Chondrocyte (in vitro differentiated cells): Measurements from ENCODE around the gene LRR1. TPM values are rescaled to one million over a fixed set of nuclear protein-coding genes. Genes with fewer than 3 reads are reported as not detected.

Source experiments
- DNase-seq: peaks from one replicate; pipeline ENCODE4 v3.0.0; 2021; ENCODE audit warnings: mixed read lengths, low spot score
- H3K27ac Mint-ChIP-seq: one replicate; pipeline ENCODE4 v1.8.0; 2021; ENCODE audit warnings: mild to moderate bottlenecking, moderate library complexity, mixed read lengths; ENCODE audit not compliant: unreplicated experiment
- H3K27me3 Mint-ChIP-seq: 2 replicates; pipeline ENCODE4 v1.8.0; 2021; ENCODE audit warnings: low read depth, mixed read lengths
- H3K36me3 Mint-ChIP-seq: 2 replicates; pipeline ENCODE4 v1.8.0; 2021; ENCODE audit warnings: low read depth, mixed read lengths
- H3K4me1 Mint-ChIP-seq: 2 replicates; pipeline ENCODE4 v1.8.0; 2021; ENCODE audit warnings: low read depth, mild to moderate bottlenecking, mixed read lengths
- H3K4me3 Mint-ChIP-seq: one replicate; pipeline ENCODE4 v1.8.0; 2021; ENCODE audit warnings: mild to moderate bottlenecking, moderate library complexity, mixed read lengths; ENCODE audit not compliant: unreplicated experiment
- H3K9me3 Mint-ChIP-seq: 2 replicates; pipeline ENCODE4 v1.8.0; 2021; ENCODE audit warnings: low read depth, mixed read lengths
- total RNA-seq: library from RNA; stranded (reverse); gene quantifications from 3 replicates; pipeline ENCODE4 v1.2.1, GENCODE V29; 2021
- TF ChIP-seq, protein P1 (sequence below): fragments of 200-600 bp; sonication (generic); IDR thresholded peaks from 2 replicates; pipeline ENCODE4 v1.5.0; 2021; ENCODE audit warnings: antibody characterized with exemption, mild to moderate bottlenecking, moderate library complexity

Gene LRR1
- total RNA-seq, 1 donor from 2014 or later, result 11.6 TPM

DNA sequence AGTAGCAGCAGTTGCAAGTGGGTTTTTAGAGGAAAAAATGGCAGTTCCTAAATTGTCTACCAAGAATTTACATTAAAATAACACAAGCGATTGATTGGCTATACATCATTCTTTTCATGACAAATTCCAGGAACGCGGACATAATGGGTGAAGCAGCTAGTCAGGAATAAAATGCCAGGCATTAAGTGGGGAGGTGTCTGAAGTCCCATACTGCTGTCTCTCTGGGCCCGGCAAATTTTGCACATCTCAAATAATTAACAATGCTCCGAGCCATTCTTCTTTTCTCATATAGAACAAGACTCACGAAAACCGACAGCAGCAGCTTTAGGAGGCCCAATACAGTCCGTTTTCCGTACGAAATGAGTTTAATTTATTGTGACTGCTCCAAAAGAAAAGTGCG is 21.0 kb downstream of the LRR1 start:
- Mint-ChIP-seq H3K4me1 (peaks cover 55% of the 10 kb centered on the region), H3K36me3 (peaks cover 14% of the 10 kb centered on the region), H3K4me3 (peak overlapping the region; percentile 97), H3K27ac (peak overlapping the region; percentile 95), H3K9me3 (no peaks in the 10 kb centered on the region), H3K27me3 (no peaks in the 10 kb centered on the region)
- TF ChIP-seq, protein P1, sequence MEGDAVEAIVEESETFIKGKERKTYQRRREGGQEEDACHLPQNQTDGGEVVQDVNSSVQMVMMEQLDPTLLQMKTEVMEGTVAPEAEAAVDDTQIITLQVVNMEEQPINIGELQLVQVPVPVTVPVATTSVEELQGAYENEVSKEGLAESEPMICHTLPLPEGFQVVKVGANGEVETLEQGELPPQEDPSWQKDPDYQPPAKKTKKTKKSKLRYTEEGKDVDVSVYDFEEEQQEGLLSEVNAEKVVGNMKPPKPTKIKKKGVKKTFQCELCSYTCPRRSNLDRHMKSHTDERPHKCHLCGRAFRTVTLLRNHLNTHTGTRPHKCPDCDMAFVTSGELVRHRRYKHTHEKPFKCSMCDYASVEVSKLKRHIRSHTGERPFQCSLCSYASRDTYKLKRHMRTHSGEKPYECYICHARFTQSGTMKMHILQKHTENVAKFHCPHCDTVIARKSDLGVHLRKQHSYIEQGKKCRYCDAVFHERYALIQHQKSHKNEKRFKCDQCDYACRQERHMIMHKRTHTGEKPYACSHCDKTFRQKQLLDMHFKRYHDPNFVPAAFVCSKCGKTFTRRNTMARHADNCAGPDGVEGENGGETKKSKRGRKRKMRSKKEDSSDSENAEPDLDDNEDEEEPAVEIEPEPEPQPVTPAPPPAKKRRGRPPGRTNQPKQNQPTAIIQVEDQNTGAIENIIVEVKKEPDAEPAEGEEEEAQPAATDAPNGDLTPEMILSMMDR, result no peak
- DNase-seq, result no peak

DNA sequence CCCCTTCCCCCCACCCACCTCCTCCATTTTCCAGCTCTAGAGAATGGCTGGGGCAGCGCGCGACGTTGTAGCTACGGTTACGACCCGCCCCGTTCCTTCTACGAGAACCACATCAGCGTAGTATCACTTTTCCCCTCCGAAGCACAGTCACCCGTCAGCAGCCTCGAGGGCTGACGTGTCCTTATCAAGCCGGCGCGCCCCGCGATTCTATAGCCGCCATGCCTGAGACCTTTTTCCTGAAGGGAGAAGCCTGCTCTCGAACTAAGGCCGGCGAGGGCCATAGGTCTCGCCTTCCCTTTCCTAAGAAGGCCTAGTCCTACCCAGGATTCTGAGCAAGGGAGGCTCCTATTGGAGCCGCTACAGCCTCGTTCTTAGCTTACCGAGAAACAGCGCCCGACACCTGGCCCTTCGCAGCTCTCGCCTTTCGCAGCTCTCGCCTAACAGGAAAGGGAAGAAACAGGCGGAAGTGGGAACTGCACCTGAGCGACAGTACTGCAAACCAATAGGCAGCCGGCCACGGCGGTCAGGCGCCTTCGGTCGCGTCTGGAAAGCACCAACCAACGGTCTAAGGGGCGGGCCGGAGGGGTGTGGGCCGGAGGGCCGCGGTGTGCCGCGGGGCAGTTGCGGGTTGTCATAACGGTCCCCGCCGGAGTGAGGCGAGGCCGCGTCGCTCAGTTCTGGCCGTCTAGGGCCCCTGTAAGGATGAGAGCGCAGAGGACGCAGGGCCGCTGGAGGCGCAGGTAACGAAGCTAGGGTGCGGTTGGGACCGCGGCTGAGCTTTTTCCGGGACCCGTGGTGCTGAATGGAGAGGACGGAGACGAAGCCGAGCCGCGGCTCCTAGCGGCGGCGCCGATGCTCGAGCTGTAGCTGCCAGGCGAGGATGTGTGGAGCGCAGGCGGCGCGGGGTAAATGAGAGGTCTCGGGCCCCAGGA is 21.7 kb downstream of the LRR1 start, which contains the start of the genes MGAT2 and RPL36AL:
Gene MGAT2, plus strand, starts transcription at position 618 of the 932 bp plus-strand sequence. CDS start 470 bp downstream, outside the sequence.
Gene RPL36AL, minus strand, starts transcription at position 445 of the 932 bp plus-strand sequence. CDS start 1,522 bp downstream, outside the sequence.
- Mint-ChIP-seq H3K9me3 (no peaks in the 10 kb centered on the region), H3K27me3 (no peaks in the 10 kb centered on the region), H3K36me3 (peaks cover 14% of the 10 kb centered on the region), H3K27ac (peak within 1 kb of the TSS; percentile 95), H3K4me3 (peak within 1 kb of the TSS; percentile 97), H3K4me1 (peaks cover 57% of the 10 kb centered on the region)
- DNase-seq, result peak; percentile 99
- TF ChIP-seq, protein P1, result peak; percentile 74

DNA sequence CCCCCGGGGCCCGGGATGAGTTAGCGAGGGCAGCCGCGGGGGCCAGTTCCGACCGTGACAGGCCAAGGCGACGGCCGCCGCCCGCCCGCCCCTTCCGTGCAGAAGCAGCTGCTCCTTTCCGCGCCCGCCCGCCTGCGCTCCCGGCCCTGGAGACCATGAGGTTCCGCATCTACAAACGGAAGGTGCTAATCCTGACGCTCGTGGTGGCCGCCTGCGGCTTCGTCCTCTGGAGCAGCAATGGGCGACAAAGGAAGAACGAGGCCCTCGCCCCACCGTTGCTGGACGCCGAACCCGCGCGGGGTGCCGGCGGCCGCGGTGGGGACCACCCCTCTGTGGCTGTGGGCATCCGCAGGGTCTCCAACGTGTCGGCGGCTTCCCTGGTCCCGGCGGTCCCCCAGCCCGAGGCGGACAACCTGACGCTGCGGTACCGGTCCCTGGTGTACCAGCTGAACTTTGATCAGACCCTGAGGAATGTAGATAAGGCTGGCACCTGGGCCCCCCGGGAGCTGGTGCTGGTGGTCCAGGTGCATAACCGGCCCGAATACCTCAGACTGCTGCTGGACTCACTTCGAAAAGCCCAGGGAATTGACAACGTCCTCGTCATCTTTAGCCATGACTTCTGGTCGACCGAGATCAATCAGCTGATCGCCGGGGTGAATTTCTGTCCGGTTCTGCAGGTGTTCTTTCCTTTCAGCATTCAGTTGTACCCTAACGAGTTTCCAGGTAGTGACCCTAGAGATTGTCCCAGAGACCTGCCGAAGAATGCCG is 22.6 kb downstream of the LRR1 start:
- peaks cover 15% of the 10 kb centered on the region for H3K36me3 Mint-ChIP-seq
- TF ChIP-seq, protein P1, result peak; percentile 46
- peak overlapping the region; percentile 97 for H3K4me3 Mint-ChIP-seq
- peak; percentile 93 for DNase-seq
- peak overlapping the region; percentile 95 for H3K27ac Mint-ChIP-seq
- no peaks in the 10 kb centered on the region for H3K27me3 Mint-ChIP-seq
- H3K9me3 Mint-ChIP-seq, result no peaks in the 10 kb centered on the region
- H3K4me1 Mint-ChIP-seq, result peaks cover 57% of the 10 kb centered on the region

DNA sequence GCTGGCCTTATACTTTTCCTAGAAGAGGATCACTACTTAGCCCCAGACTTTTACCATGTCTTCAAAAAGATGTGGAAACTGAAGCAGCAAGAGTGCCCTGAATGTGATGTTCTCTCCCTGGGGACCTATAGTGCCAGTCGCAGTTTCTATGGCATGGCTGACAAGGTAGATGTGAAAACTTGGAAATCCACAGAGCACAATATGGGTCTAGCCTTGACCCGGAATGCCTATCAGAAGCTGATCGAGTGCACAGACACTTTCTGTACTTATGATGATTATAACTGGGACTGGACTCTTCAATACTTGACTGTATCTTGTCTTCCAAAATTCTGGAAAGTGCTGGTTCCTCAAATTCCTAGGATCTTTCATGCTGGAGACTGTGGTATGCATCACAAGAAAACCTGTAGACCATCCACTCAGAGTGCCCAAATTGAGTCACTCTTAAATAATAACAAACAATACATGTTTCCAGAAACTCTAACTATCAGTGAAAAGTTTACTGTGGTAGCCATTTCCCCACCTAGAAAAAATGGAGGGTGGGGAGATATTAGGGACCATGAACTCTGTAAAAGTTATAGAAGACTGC is 23.4 kb downstream of the LRR1 start:
- DNase-seq, result no peak
- Mint-ChIP-seq H3K9me3 (no peaks in the 10 kb centered on the region), H3K27me3 (no peaks in the 10 kb centered on the region), H3K27ac (no peak overlapping the region), H3K36me3 (peaks cover 14% of the 10 kb centered on the region), H3K4me3 (peak overlapping the region; percentile 97), H3K4me1 (peaks cover 58% of the 10 kb centered on the region)
- TF ChIP-seq, protein P1, result no peak
